WTC11 (cell line): ENCODE data around the gene CAMKK2.

ENCODE experiments used
- CREB1 ChIP-seq: sonication (generic); formaldehyde crosslinking; IDR thresholded peaks from 2 replicates; pipeline ENCODE4 v1.8.0; 2023; ENCODE audit warnings: mild to moderate bottlenecking, missing genetic modification reagents
- CTCF ChIP-seq: fragments of 200-600 bp; IDR thresholded peaks from 2 replicates; pipeline ENCODE4 v1.8.0; 2022; ENCODE audit warnings: antibody characterized with exemption
- ELF4 ChIP-seq: sonication (generic); formaldehyde crosslinking; IDR thresholded peaks from 2 replicates; pipeline ENCODE4 v1.8.1; 2022; ENCODE audit warnings: low read depth, mild to moderate bottlenecking, moderate library complexity, missing genetic modification reagents
- GABPB1 ChIP-seq: sonication (generic); formaldehyde crosslinking; IDR thresholded peaks from 2 replicates; pipeline ENCODE4 v1.8.1; 2023; ENCODE audit warnings: mild to moderate bottlenecking, missing genetic modification reagents
- GRHL2 ChIP-seq: fragments of 250-450 bp; sonication (Bioruptor Pico); IDR thresholded peaks from 2 replicates; pipeline ENCODE4 v1.8.0; 2022; ENCODE audit warnings: mild to moderate bottlenecking, moderate library complexity; ENCODE audit not compliant: insufficient replicate concordance, severe bottlenecking
- JUN ChIP-seq: sonication (generic); formaldehyde crosslinking; IDR thresholded peaks from 2 replicates; pipeline ENCODE4 v1.8.0; 2023; ENCODE audit warnings: mild to moderate bottlenecking, missing genetic modification reagents
- MAX ChIP-seq: sonication (generic); formaldehyde crosslinking; IDR thresholded peaks from 2 replicates; pipeline ENCODE4 v1.8.0; 2022; ENCODE audit warnings: mild to moderate bottlenecking, missing genetic modification reagents
- MXD4 ChIP-seq: fragments of 250-450 bp; sonication (Bioruptor Pico); IDR thresholded peaks from 2 replicates; pipeline ENCODE4 v1.8.0; 2021; ENCODE audit warnings: mild to moderate bottlenecking, moderate library complexity, borderline replicate concordance
- PRDM15 ChIP-seq: sonication (generic); formaldehyde crosslinking; IDR thresholded peaks from 2 replicates; pipeline ENCODE4 v1.8.0; 2022; ENCODE audit warnings: missing genetic modification reagents
- TCF7 ChIP-seq: sonication (generic); formaldehyde crosslinking; IDR thresholded peaks from 2 replicates; pipeline ENCODE4 v1.8.0; 2022; ENCODE audit warnings: mild to moderate bottlenecking, low read depth, missing genetic modification reagents, moderate library complexity
- USF2 ChIP-seq: sonication (generic); formaldehyde crosslinking; IDR thresholded peaks from 2 replicates; pipeline ENCODE4 v1.8.1; 2023; ENCODE audit warnings: mild to moderate bottlenecking, missing genetic modification reagents, moderate library complexity
- ZBTB43 ChIP-seq: sonication (generic); formaldehyde crosslinking; IDR thresholded peaks from 2 replicates; pipeline ENCODE4 v1.8.1; 2023; ENCODE audit warnings: mild to moderate bottlenecking, missing genetic modification reagents
- ZSCAN18 ChIP-seq: fragments of 250-450 bp; sonication (Bioruptor Pico); IDR thresholded peaks from 2 replicates; pipeline ENCODE4 v2.1.2; 2022; ENCODE audit warnings: mild to moderate bottlenecking, moderate library complexity

- TF ChIP-seq CTCF (no peak), USF2 (CRISPR knock-in tag) (no peak), ZSCAN18 (no peak), PRDM15 (CRISPR knock-in tag) (no peak), CREB1 (CRISPR knock-in tag) (no peak), JUN (CRISPR knock-in tag) (no peak), TCF7 (CRISPR knock-in tag) (no peak), MXD4 (CRISPR knock-in tag) (no peak), ZBTB43 (CRISPR knock-in tag) (no peak), GRHL2 (CRISPR knock-in tag) (no peak), GABPB1 (CRISPR knock-in tag) (no peak), ELF4 (no peak), MAX (no peak)
These were observed 57.0 kb downstream of the CAMKK2 start for GRCh38 chr12:121239351-121240061.
